ENCODE results near the gene TMCO4.

Gene TMCO4

DNA sequence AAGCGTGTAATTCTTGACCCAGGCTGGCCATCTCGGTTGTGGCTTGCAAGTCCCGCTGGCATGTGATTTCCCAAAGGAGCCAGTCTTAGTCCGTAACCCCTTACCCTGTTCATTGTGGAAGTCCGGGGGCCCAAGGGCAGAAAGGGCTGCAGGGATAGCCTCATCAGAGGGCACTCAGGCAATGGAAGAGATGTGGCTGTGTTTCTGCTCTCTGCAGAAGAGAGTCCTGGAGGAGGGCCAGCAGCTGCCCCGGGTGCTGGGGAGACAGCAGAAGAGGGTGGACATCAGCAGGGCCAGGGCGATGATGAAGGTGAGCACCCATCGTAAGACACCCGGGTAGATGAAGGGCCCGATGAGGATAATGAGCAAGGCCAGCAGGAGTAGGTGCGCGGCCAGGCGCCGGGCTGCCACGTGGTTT is 14.5 kb upstream of the TMCO4 start:
- Histone ChIP-seq H3K27me3 (ENCODE audit: control insufficient read depth, insufficient read depth, low read length, poor library complexity, severe bottlenecking) (no peaks in the 10 kb centered on the region), H3K27ac (ENCODE audit: insufficient read depth, low read depth, low read length, poor library complexity, severe bottlenecking) (no peak overlapping the region), H3K4me1 (ENCODE audit: control insufficient read depth, insufficient read depth, low read length) (no peaks in the 10 kb centered on the region), H3K4me3 (ENCODE audit: insufficient read depth, low read depth, low read length) (no peak overlapping the region), H3K9me3 (ENCODE audit: control insufficient read depth, low read length) (no peaks in the 10 kb centered on the region), H3K36me3 (ENCODE audit: control insufficient read depth, insufficient read depth, low read length) (no peaks in the 10 kb centered on the region)
- 94 to 95% methylated on average over 15 of the region's 15 CpGs for WGBS, 2 experiments

DNA sequence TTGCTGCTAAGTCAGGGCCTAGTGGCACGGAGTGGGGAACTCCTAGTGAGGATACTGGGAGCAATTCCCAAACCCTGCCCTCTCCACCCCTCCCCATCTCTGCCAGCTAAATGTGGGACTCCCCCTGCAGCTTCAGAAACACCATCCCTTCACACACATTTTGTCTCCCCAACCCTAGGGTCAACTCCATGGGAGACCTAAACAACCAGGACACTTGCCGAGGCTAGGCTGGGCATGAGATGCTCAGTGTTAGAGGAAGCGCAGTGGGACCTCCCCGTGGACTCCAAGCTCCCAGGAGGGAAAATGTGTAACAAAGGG is 13.9 kb upstream of the TMCO4 start:
- Histone ChIP-seq H3K4me1 (ENCODE audit: control insufficient read depth, insufficient read depth, low read length) (no peaks in the 10 kb centered on the region), H3K27ac (ENCODE audit: insufficient read depth, low read depth, low read length, poor library complexity, severe bottlenecking) (no peak overlapping the region), H3K36me3 (ENCODE audit: control insufficient read depth, insufficient read depth, low read length) (no peaks in the 10 kb centered on the region), H3K4me3 (ENCODE audit: insufficient read depth, low read depth, low read length) (no peak overlapping the region), H3K27me3 (ENCODE audit: control insufficient read depth, insufficient read depth, low read length, poor library complexity, severe bottlenecking) (no peaks in the 10 kb centered on the region), H3K9me3 (ENCODE audit: control insufficient read depth, low read length) (no peaks in the 10 kb centered on the region)
- WGBS, 2 experiments = 85 to 87% methylated on average over 4 of the region's 4 CpGs

DNA sequence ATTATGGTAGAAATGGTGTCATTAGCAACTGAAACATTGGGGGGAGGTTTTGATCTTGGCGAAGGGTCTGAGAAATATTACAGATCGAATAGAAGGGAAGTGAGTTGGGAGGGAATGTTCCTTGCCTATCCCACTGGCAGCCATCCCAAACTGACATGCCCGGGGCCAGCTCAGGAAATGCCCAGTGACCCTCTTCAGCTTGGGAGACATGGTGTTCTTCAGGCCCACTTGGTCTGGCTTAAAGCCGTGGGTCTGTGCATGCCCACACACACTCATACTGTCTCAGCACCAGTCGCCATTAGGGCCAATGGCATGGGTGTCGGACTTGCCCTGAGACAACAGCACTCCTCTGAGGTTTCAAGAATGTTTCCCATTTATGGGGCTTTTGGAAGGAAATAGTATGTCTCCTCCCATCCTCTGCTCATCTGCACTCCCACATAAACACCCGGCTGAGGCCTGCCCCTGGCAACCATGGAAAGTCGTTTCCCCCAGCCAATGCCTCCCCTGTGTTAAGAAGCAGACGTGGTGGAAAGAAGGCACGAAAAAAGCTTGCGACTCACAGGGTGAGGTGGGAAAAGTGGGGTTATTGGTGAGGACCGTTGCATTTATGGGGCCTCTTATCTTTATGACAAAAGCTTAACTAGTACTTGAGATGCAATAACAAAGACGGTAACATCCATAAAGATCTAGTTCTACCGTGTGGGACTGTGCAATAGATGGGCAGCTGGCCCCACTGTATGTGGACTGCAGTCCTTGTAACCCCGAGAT is 13.3 kb upstream of the TMCO4 start:
- H3K4me1 ChIP-seq (ENCODE audit: control insufficient read depth, insufficient read depth, low read length) = no peaks in the 10 kb centered on the region
- no peak overlapping the region for H3K27ac ChIP-seq (ENCODE audit: insufficient read depth, low read depth, low read length, poor library complexity, severe bottlenecking)
- no peaks in the 10 kb centered on the region for H3K27me3 ChIP-seq (ENCODE audit: control insufficient read depth, insufficient read depth, low read length, poor library complexity, severe bottlenecking)
- 94 to 95% methylated on average over 15 of the region's 15 CpGs for whole genome bisulfite sequencing, 2 experiments
- H3K9me3 ChIP-seq (ENCODE audit: control insufficient read depth, low read length) = no peaks in the 10 kb centered on the region
- no peak overlapping the region for H3K4me3 ChIP-seq (ENCODE audit: insufficient read depth, low read depth, low read length)
- no peaks in the 10 kb centered on the region for H3K36me3 ChIP-seq (ENCODE audit: control insufficient read depth, insufficient read depth, low read length)

DNA sequence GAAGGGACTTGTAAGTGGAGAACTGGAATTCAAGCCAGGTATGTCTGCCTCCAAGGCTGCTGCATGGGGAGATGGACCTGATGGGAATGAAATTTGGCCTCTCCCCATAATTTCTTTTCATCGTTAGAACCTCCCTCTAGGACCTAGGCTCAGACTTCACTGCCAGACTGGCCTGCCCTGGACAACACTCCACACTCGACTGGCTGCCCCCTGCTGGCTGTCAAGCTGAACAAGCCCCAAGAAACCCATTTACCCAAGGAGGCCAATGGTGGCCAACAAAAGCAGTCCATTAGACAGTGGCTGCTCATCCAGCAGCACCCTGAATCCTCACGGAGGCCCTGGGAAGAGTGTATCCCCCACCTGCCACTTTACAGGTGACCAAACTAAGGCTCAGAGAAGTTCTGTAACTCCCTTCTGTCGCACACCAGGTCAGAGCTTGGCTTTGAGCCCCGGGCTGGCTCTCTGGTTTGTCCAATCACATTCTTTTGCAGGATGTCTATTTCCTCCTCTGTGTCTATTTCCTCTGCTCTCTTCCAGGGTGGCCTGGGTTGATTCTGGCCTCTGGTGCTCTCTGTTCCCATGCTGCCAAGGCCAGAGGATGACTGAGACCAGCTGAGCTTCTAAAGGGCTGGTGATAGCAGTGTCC is 11.6 kb upstream of the TMCO4 start:
- Histone ChIP-seq H3K27ac (ENCODE audit: insufficient read depth, low read depth, low read length, poor library complexity, severe bottlenecking) (no peak overlapping the region), H3K4me1 (ENCODE audit: control insufficient read depth, insufficient read depth, low read length) (no peaks in the 10 kb centered on the region), H3K27me3 (ENCODE audit: control insufficient read depth, insufficient read depth, low read length, poor library complexity, severe bottlenecking) (no peaks in the 10 kb centered on the region), H3K4me3 (ENCODE audit: insufficient read depth, low read depth, low read length) (no peak overlapping the region), H3K36me3 (ENCODE audit: control insufficient read depth, insufficient read depth, low read length) (no peaks in the 10 kb centered on the region), H3K9me3 (ENCODE audit: control insufficient read depth, low read length) (no peaks in the 10 kb centered on the region)
- 70 to 72% methylated on average over 5 of the region's 5 CpGs for WGBS, 2 experiments

DNA sequence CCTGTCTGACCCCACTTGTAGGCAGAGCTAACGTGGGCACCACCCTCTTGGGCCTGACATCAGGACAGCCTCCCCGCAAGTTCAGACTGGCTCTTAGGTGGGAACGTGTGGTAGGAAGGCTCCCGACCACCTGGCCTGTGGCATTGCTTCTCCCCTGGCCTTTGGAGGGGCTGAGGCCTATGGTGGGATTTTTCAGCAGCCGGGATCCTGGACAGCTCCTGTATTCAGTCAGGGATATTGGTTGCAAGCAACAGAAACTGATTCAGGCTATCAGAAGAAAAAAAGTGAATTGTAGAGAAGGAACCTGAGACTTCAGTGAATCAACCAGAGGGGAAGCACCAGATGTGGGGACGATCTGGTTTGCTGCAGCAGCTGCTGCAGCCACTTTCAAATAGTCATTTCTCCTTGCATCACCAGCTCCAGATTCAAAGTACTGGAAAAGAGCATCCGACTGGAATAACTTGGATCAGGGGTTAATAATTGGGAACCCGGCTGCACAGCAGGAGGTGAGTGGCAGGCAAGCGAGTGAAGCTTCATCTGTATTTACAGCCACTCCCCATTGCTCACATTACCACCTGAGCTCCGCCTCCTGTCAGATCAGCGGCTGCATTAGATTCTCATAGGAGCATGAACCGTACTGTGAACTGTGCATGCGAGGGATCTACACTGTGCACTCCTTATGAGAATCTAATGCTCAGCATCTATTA is 9.5 kb upstream of the TMCO4 start:
- H3K4me3 ChIP-seq (ENCODE audit: insufficient read depth, low read depth, low read length) = no peak overlapping the region
- no peaks in the 10 kb centered on the region for H3K36me3 ChIP-seq (ENCODE audit: control insufficient read depth, insufficient read depth, low read length)
- 79 to 81% methylated on average over 13 of the region's 13 CpGs for WGBS, 2 experiments
- no peaks in the 10 kb centered on the region for H3K27me3 ChIP-seq (ENCODE audit: control insufficient read depth, insufficient read depth, low read length, poor library complexity, severe bottlenecking)
- no peak overlapping the region for H3K27ac ChIP-seq (ENCODE audit: insufficient read depth, low read depth, low read length, poor library complexity, severe bottlenecking)
- H3K4me1 ChIP-seq (ENCODE audit: control insufficient read depth, insufficient read depth, low read length) = no peaks in the 10 kb centered on the region
- no peaks in the 10 kb centered on the region for H3K9me3 ChIP-seq (ENCODE audit: control insufficient read depth, low read length)

DNA sequence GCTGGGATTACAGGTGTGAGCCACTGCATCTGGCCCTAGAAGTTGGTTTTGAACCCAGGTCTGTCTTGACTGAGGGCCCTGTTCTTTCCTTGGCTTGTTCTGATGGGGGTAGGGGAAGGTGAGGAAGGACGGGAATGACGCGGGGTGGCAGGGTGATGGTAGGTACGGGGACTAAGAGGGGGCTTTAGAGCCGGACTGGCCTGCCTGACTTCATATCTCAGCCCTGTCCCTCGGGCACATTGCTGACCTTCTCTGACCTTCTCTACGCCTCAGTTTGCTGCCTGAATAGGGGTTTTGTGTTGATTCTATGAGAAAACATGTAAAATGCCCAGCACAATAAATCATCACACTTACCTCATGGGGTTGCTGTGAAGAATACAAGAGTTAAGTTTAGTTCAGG is 8.6 kb upstream of the TMCO4 start:
- WGBS, 2 experiments = 91 to 93% methylated on average over 6 to 7 of the region's 7 CpGs
- no peak overlapping the region for H3K4me3 ChIP-seq (ENCODE audit: insufficient read depth, low read depth, low read length)

DNA sequence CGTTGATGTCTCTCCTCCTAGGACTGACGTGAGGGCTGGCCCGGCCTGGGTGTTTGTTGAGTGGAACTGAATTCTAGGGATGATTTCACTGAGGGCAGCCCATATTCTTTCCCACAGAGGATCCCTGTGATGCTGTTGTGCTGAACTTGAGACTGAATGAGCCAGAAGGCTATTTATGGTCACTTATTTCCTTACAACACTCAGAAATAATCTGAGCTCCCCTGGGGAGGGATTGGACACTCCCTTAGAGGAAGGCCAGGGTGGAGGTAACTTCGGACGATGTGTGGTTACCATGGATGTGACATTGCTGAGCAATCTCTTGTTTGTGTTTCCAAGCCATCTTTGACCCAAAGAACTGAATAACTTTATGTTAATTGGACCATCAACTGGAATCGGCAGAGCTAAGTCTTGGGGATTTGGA is 5.1 kb upstream of the TMCO4 start:
- H3K4me1 ChIP-seq (ENCODE audit: control insufficient read depth, insufficient read depth, low read length) = no peaks in the 10 kb centered on the region
- WGBS, 2 experiments = 90 to 93% methylated on average over 6 of the region's 6 CpGs
- H3K27ac ChIP-seq (ENCODE audit: insufficient read depth, low read depth, low read length, poor library complexity, severe bottlenecking) = no peak overlapping the region
- no peaks in the 10 kb centered on the region for H3K9me3 ChIP-seq (ENCODE audit: control insufficient read depth, low read length)
- H3K36me3 ChIP-seq (ENCODE audit: control insufficient read depth, insufficient read depth, low read length) = no peaks in the 10 kb centered on the region
- peaks cover 19% of the 10 kb centered on the region for H3K27me3 ChIP-seq (ENCODE audit: control insufficient read depth, insufficient read depth, low read length, poor library complexity, severe bottlenecking)
- no peak overlapping the region for H3K4me3 ChIP-seq (ENCODE audit: insufficient read depth, low read depth, low read length)

More for the DNA sequence above, 8.6 kb upstream of the TMCO4 start:
- H3K27ac ChIP-seq (ENCODE audit: insufficient read depth, low read depth, low read length, poor library complexity, severe bottlenecking) = no peak overlapping the region
- no peaks in the 10 kb centered on the region for H3K9me3 ChIP-seq (ENCODE audit: control insufficient read depth, low read length)
- H3K4me1 ChIP-seq (ENCODE audit: control insufficient read depth, insufficient read depth, low read length) = no peaks in the 10 kb centered on the region
- no peaks in the 10 kb centered on the region for H3K36me3 ChIP-seq (ENCODE audit: control insufficient read depth, insufficient read depth, low read length)
- no peaks in the 10 kb centered on the region for H3K27me3 ChIP-seq (ENCODE audit: control insufficient read depth, insufficient read depth, low read length, poor library complexity, severe bottlenecking)

DNA sequence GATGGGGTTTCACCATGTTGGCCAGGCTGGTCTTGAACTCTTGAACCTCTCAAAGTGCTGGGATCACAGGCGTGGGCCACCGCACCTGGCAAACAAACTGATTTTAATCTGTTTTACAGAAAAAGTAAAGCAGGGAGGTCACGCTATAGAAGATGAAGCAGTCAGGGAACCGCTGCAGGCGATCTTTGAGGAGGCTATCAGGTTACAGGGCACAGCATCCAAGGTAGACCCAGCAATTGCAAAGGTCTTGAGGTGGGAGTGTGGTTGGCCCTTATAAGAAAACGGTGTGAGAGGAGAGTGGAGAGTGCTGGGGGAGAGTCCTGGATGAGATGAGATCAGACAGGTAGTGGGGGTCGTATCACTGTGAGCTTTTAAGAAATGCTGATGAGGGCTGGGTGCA is 2.6 kb upstream of the TMCO4 start:
- Histone ChIP-seq H3K27me3 (ENCODE audit: control insufficient read depth, insufficient read depth, low read length, poor library complexity, severe bottlenecking) (peaks cover 38% of the 10 kb centered on the region), H3K9me3 (ENCODE audit: control insufficient read depth, low read length) (no peaks in the 10 kb centered on the region), H3K36me3 (ENCODE audit: control insufficient read depth, insufficient read depth, low read length) (no peaks in the 10 kb centered on the region), H3K27ac (ENCODE audit: insufficient read depth, low read depth, low read length, poor library complexity, severe bottlenecking) (no peak overlapping the region), H3K4me3 (ENCODE audit: insufficient read depth, low read depth, low read length) (no peak overlapping the region), H3K4me1 (ENCODE audit: control insufficient read depth, insufficient read depth, low read length) (no peaks in the 10 kb centered on the region)
- WGBS, 2 experiments = 28% methylated on average over 7 of the region's 7 CpGs

DNA sequence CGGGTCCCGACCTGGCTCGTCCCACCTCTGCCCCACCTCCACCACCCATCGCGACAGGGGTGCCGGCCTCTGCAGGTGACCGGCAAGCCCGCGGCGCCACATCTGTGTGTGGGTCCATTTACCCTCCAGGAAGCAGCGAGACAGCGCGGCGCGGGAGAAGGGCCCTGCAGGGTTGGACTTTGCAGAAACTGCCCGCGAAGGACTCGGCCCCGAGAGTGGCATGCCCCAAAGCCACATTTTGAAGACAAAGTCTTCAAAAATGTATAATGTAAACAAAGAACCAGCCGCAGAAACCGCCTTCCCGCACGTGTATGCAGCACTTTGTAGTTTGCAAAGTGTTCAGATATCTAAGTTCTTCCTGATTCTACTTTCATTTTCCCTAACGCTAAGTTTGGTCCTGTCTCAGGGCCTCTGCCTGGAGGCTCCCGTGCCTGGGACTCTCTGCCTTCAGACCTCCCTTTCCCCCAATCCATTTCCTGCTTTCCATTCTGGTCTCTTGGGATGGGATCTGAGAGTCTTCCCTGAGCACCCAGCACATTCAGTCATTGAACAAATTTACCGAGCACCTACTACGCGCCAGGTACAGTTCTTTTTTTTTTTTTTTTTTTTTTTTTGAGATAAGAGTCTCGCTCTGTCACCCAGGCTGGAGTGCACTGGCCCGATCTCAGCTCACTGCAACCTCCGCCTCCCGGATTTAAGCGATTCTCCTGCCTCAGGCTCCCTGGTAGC is 524 bp upstream of the TMCO4 start:
- Histone ChIP-seq H3K27me3 (ENCODE audit: control insufficient read depth, insufficient read depth, low read length, poor library complexity, severe bottlenecking) (peaks cover 38% of the 10 kb centered on the region), H3K4me3 (ENCODE audit: insufficient read depth, low read depth, low read length) (peak overlapping the region; percentile 42), H3K9me3 (ENCODE audit: control insufficient read depth, low read length) (no peaks in the 10 kb centered on the region), H3K27ac (ENCODE audit: insufficient read depth, low read depth, low read length, poor library complexity, severe bottlenecking) (no peak overlapping the region), H3K4me1 (ENCODE audit: control insufficient read depth, insufficient read depth, low read length) (no peaks in the 10 kb centered on the region), H3K36me3 (ENCODE audit: control insufficient read depth, insufficient read depth, low read length) (no peaks in the 10 kb centered on the region)
- 28% methylated on average over 33 of the region's 33 CpGs for WGBS, 2 experiments
